Adrenal gland (tissue), 12 donors: Measurements from ENCODE around the gene ADORA1. TPM values are rescaled to one million over a fixed set of nuclear protein-coding genes. Genes with fewer than 3 reads are reported as not detected.

Experiments used
- DNase-seq, 7 donors: peaks; one replicate each; pipeline ENCODE4 v3.0.0-alpha.2; 2019 to 2020
- H3K27ac ChIP-seq, 5 donors: fragments of 200-600 bp; sonication (generic) in 4 of 5; 1 replicate in 3 of 5; 2 replicates in 2 of 5; pipeline versions ENCODE4 v1.5.1 to v1.8.0; 2016 to 2020; ENCODE audit warnings: mild to moderate bottlenecking in 1 of 5
- H3K27me3 ChIP-seq: fragments of 200-600 bp; 2 replicates; pipeline ENCODE4 v1.8.0; 2021
- H3K36me3 ChIP-seq, 2 donors: fragments of 200-600 bp; replicated peaks in 1 of 2; 1 replicate in 1 of 2; 2 replicates in 1 of 2; pipeline versions ENCODE4 v1.5.1 to v1.8.0; 2018 to 2022
- H3K4me1 ChIP-seq, 2 donors: fragments of 200-600 bp; replicated peaks in 1 of 2; 1 replicate in 1 of 2; 2 replicates in 1 of 2; pipeline versions ENCODE4 v1.5.1 to v1.8.0; 2018 to 2021
- H3K4me3 ChIP-seq, 4 donors: fragments of 200-600 bp; sonication (generic) in 3 of 4; one replicate each; pipeline ENCODE4 v1.5.1; 2016 to 2018
- H3K9me3 ChIP-seq, 3 donors: fragments of 200-600 bp; sonication (generic) in 1 of 3; replicated peaks in 1 of 3; 1 replicate in 2 of 3; 2 replicates in 1 of 3; pipeline versions ENCODE4 v1.5.1 to v1.8.0; 2016 to 2021
- CTCF ChIP-seq, 6 experiments: fragments of 450-650 bp in 4 of 6; fragments of 200-600 bp in 2 of 6; sonication (generic) in 1 of 6; IDR thresholded peaks; 1 replicate in 5 of 6; 2 replicates in 1 of 6; pipeline versions ENCODE4 v1.5.1 to v1.8.0; 2016 to 2021; ENCODE audit warnings: antibody characterized with exemption in 6 of 6, mild to moderate bottlenecking in 2 of 6, moderate library complexity in 1 of 6
- POLR2A ChIP-seq, 2 donors: fragments of 450-650 bp; IDR thresholded peaks; one replicate each; pipeline ENCODE4 v1.6.1; 2017; ENCODE audit warnings: antibody characterized with exemption in 2 of 2, mild to moderate bottlenecking in 2 of 2, moderate library complexity in 1 of 2
- WGBS, 4 donors: extraction: QIAGEN DNeasy Blood & Tissue Kit in 2 of 4; methylation state at CpG; one replicate each; pipeline versions ENCODE4 v1.1.5 to v1.1.7; 2013 to 2017; 5-methylcytosine and 5-hydroxymethylcytosine counted together
- intact Hi-C, 2 donors: fragments of 100-400 bp; cut with DNase I; formaldehyde crosslinking; loops; one replicate each; pipeline versions ENCODE4 v1.14.1 to v1.15.0; 2022 to 2023
- polyA plus RNA-seq, 3 donors: library from polyadenylated mRNA; stranded (reverse); fragments of 200-250 nt in 2 of 3; fragments of 350-450 nt in 1 of 3; fragmentation: Illumina TruSeq in 1 of 3; extraction: RNeasy Lipid Tissue Mini Kit (QIAGEN cat#74804) in 1 of 3; gene quantifications; one replicate each; pipeline ENCODE4 v1.2.3, GENCODE V29; 2013 to 2014
- total RNA-seq, 9 donors: library from RNA; depleted of rRNA in 4 of 9; stranded (reverse); fragments of >200 nt in 4 of 9; fragments of 120-200 nt in 1 of 9; fragmentation: NEBNext Ultra II Directional in 1 of 9; extraction: Animal tissue kit (Norgen Biotek cat#: 25700) in 1 of 9; gene quantifications; one replicate each; pipeline versions ENCODE4 v1.1.0 to v1.2.4, GENCODE V29; 2013 to 2023
- donor health status: healthy with polysubstance abuse.
- donor health status: Bipolar disorder and iron deficiency.
- donor health status: DM: yes; HTN: yes; CAD: no.
- donor health status: DM: no; HTN: no; CAD: no.
- donor health status: DM: no; HTN: no; CAD: no.
- donor health status: DM: yes; HTN: yes; CAD: no.

The ADORA1 gene
- total and polyA plus RNA-seq, 12 donors: 0.14 to 1.7 (median 0.59) TPM

DNA sequence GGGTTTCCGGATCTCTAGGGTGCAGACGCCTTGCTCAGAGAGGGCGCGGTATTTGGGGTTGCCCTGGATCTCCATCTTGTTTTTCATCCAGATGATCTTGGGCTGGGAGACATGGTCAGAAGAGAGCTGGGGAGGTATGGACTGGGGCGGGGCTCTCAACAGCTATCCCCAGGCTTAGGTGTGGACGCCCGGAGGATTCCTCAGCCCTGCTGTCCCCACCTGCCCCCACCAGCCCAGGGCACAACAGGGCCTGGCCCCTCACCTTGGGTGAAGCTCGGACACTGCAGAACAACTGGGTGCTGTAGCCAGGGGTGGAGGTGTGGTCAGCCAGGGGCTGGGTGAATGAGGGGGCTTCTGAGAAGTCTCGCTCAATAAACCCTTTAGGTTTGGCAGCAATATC, 41.5 kb downstream of the ADORA1 start:
- TF ChIP-seq POLR2A (IDR thresholded peaks at IDR 0.05) (no peak), CTCF (IDR thresholded peaks at IDR 0.05) (no peak)
- Histone ChIP-seq H3K27me3 (no peaks in the 10 kb centered on the region), H3K9me3 (no peaks in the 10 kb centered on the region), H3K36me3 (no peaks in the 10 kb centered on the region), H3K27ac (no peak overlapping the region), H3K4me3 (no peak overlapping the region), H3K4me1 (no peaks in the 10 kb centered on the region)
- intact Hi-C loops: no loop called here
- WGBS, 4 donors: 87 to 96% (median 93%) methylated on average over 6 to 9 of the region's 9 CpGs
- no peak for DNase-seq

- no peak for DNase-seq
- H3K4me3 ChIP-seq: no peak overlapping the region
- 86 to 92% (median 90%) methylated on average over 17 to 21 of the region's 21 CpGs for WGBS, 4 donors
- H3K4me1 ChIP-seq: no peaks in the 10 kb centered on the region
- TF ChIP-seq CTCF (IDR thresholded peaks at IDR 0.05): no peak
- TF ChIP-seq POLR2A (IDR thresholded peaks at IDR 0.05): no peak
- no peaks in the 10 kb centered on the region for H3K27me3 ChIP-seq
- H3K27ac ChIP-seq: no peak overlapping the region
- intact Hi-C loops: loop anchor here in 1 of 2 donors (5.0 kb wide), 1 partner anchor 53 kb away; no protein-coding TSS in a partner anchor
- H3K9me3 ChIP-seq: no peaks in the 10 kb centered on the region
- no peaks in the 10 kb centered on the region for H3K36me3 ChIP-seq
Measured at GRCh38 chr1:203169770-203170520, 42.4 kb downstream of the ADORA1 start.

DNA sequence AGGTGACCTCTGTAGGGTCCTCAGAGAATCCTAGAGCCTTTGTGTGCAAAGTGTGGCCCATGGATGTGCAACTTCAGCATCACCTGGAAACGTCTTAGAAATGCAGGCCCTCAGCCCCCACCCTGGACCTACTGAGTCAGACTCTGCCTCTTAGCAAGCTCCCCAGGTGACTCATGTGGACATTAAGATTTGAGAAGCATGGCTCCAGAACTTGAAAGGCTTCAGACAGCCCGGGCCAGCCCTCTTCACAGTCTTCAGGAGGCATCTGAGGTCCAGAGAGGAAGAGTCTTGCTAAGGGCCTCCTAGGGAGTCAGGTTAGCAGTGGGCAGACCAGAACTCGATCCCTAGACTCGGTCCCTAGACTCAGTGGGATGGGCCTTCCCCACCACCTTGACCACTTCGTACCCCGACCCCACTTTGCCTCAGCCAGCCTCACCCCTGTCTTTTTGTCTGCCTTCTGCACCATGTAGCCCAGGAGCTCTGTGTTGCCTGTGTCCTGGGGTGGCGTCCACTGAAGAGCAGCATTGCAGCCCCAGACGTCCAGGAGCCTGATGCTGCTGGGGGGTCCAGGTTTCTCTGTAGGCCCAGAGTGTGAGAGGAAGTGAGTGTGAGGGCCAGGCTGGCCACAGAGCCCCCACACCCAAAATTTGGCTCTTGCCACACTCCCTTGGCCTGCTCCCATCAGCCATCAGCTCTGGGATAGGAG, 43.3 kb downstream of the ADORA1 start:
- no peaks in the 10 kb centered on the region for H3K36me3 ChIP-seq
- H3K27me3 ChIP-seq: no peaks in the 10 kb centered on the region
- H3K4me3 ChIP-seq: no peak overlapping the region
- no peaks in the 10 kb centered on the region for H3K9me3 ChIP-seq
- no peak overlapping the region for H3K27ac ChIP-seq
- intact Hi-C loops: loop anchor here in 1 of 2 donors (5.0 kb wide), 1 partner anchor 53 kb away; no protein-coding TSS in a partner anchor
- whole genome bisulfite sequencing, 4 donors: 78 to 86% (median 80%) methylated on average over 6 to 8 of the region's 8 CpGs
- DNase-seq: no peak
- no peak for TF ChIP-seq POLR2A (IDR thresholded peaks at IDR 0.05)
- no peak for TF ChIP-seq CTCF (IDR thresholded peaks at IDR 0.05)
- H3K4me1 ChIP-seq: no peaks in the 10 kb centered on the region

DNA sequence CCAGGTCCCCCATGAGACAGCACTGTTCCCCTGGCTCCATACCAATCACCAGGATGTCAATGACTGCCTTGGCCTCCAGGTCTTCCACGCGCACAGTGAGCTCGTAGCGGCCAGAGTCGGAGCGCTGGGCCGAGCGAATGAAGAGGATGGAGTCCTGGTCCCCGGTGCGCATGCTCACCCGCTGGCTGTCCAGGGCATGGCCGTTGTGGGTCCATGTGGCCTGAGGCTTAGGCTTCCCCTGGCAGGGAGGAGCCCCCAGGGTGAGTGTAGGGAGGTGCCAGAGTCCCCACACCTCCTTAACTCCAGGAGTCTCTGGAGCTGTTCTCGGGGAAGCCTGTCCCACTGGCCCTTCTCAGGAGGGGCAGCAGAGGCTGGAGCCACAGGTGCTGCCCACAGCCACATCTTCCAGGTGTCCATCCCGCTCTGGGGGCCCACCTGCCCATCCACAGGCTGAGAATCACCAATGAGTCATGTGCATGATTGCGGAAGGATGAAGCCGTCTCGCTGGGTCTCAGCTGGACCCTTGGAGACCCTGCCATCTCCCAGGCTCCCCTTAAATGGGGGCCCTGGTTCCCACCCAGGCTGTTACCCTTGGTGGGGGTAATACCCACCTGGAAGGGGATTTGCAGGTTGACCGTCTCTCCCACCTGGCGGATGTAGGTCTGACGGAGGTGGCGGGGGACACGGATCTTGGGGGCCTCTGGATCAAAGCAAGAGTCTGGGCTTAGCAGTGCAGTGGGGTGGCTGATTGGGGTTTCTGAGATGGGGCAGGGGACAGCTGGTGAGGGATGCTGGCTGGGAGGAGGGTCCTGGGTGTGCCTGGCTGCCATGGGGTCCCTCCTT, 44.0 kb downstream of the ADORA1 start:
- Histone ChIP-seq H3K4me3 (no peak overlapping the region), H3K4me1 (no peaks in the 10 kb centered on the region), H3K27ac (no peak overlapping the region), H3K27me3 (no peaks in the 10 kb centered on the region), H3K36me3 (no peaks in the 10 kb centered on the region), H3K9me3 (no peaks in the 10 kb centered on the region)
- DNase-seq: no peak
- TF ChIP-seq CTCF (IDR thresholded peaks at IDR 0.05) (no peak), POLR2A (IDR thresholded peaks at IDR 0.05) (no peak)
- intact Hi-C loops: loop anchor here in 1 of 2 donors (5.0 kb wide), 1 partner anchor 54 kb away; no protein-coding TSS in a partner anchor
- WGBS, 4 donors: 90 to 96% (median 94%) methylated on average over 16 to 22 of the region's 22 CpGs
